HepG2 (cell line): ENCODE measurements around the gene SAP25. TPM values are rescaled to one million over a fixed set of nuclear protein-coding genes. Genes with fewer than 3 reads are reported as not detected.

Experiments
- ATAC-seq: fragments of 200-7000 bp; cut with Tn5 transposase; 3 replicates; pipeline ENCODE4 v1.9.1; 2020; ENCODE audit warnings: mild to moderate bottlenecking, moderate library complexity
- BruUV-seq: library from RNA; stranded (reverse); fragments of 400-500 nt; replicated peaks from 2 replicates; lab custom pipeline; 2021; lab: Mats Ljungman, UMichigan
- CTCF ChIA-PET: fragments of 300-600 bp; formaldehyde crosslinking; extraction: SDS; loops from one replicate; lab custom pipeline; 2021; ENCODE audit warnings: low total read pairs, inconsistent platforms, low intra/inter-chr PET ratio; lab: Yijun Ruan, JAX
- POLR2A ChIA-PET: fragments of 350-600 bp; sonication (Branson Sonifier 250); formaldehyde crosslinking; loops from one replicate; lab custom pipeline; 2020; ENCODE audit warnings: antibody characterized with exemption, inconsistent platforms; lab: Yijun Ruan, JAX
- DNase-seq: peaks from one replicate; pipeline ENCODE4 v3.0.0-alpha.2; 2015; ENCODE audit warnings: low spot score
- FAIRE-seq: peaks from 3 replicates; lab custom pipeline; 2011; peaks lifted over from hg19 to GRCh38; lab: Jason Lieb, UNC
- H2AFZ ChIP-seq: one replicate; pipeline ENCODE4 v1.6.1; 2011; ENCODE audit warnings: low read length, inconsistent platforms
- H3K27ac ChIP-seq: fragments of 300-600 bp; 3 replicates; pipeline ENCODE4 v1.8.0; 2011; ENCODE audit warnings: mixed run types, mild to moderate bottlenecking, mixed read lengths, low read length, inconsistent platforms; ENCODE audit not compliant: insufficient read depth; ENCODE audit errors: extremely low read length
- H3K27me3 ChIP-seq, 2 experiments: fragments of 200-600 bp in 1 of 2; 2 replicates in 1 of 2; 3 replicates in 1 of 2; pipeline versions ENCODE4 v1.6.0 to v1.8.0; 2011; ENCODE audit warnings: low read length in 2 of 2, mild to moderate bottlenecking in 2 of 2, moderate library complexity in 2 of 2, inconsistent platforms in 1 of 2; ENCODE audit not compliant: insufficient read depth in 2 of 2, control insufficient read depth in 1 of 2
- H3K36me3 ChIP-seq, 2 experiments: fragments of 200-600 bp in 1 of 2; replicated peaks in 1 of 2; 2 replicates in 1 of 2; 3 replicates in 1 of 2; pipeline versions ENCODE4 v1.5.1 to v1.8.0; 2011; ENCODE audit warnings: low read length in 2 of 2, inconsistent platforms in 1 of 2; ENCODE audit not compliant: insufficient read depth in 2 of 2, control insufficient read depth in 1 of 2
- H3K4me1 ChIP-seq: 2 replicates; pipeline ENCODE4 v1.5.1; 2012; ENCODE audit warnings: low read length, inconsistent platforms; ENCODE audit not compliant: insufficient read depth
- H3K4me2 ChIP-seq: 2 replicates; pipeline ENCODE4 v1.6.0; 2011; ENCODE audit warnings: low read depth, low read length, inconsistent platforms
- H3K4me3 ChIP-seq, 3 experiments: fragments of 200-600 bp in 1 of 3; sonication (generic), shearing (Covaris generic) in 1 of 3; replicated peaks in 1 of 3; 2 replicates each; pipeline ENCODE4 v1.5.1; 2011 to 2016; ENCODE audit warnings: low read length in 3 of 3, inconsistent platforms in 2 of 3, low read depth in 2 of 3, mild to moderate bottlenecking in 2 of 3, control low read depth in 1 of 3, mixed read lengths in 1 of 3; ENCODE audit not compliant: insufficient read depth in 1 of 3
- H3K79me2 ChIP-seq: one replicate; pipeline ENCODE4 v1.6.1; 2011; ENCODE audit warnings: low read length, inconsistent platforms; ENCODE audit not compliant: insufficient read depth
- H3K9ac ChIP-seq: 2 replicates; pipeline ENCODE4 v1.6.0; 2011; ENCODE audit warnings: mild to moderate bottlenecking, low read depth, low read length, inconsistent platforms; ENCODE audit not compliant: insufficient read depth
- H3K9me3 ChIP-seq: 2 replicates; pipeline ENCODE4 v1.5.1; 2012; ENCODE audit warnings: mild to moderate bottlenecking, low read length
- H4K20me1 ChIP-seq: 2 replicates; pipeline ENCODE4 v1.6.0; 2011; ENCODE audit warnings: inconsistent platforms, mild to moderate bottlenecking, low read length, moderate library complexity; ENCODE audit not compliant: insufficient read depth
- AGO2 ChIP-seq: fragments of 200-400 bp; formaldehyde crosslinking; optimal IDR thresholded peaks from 2 replicates; pipeline ENCODE3; 2017; ENCODE audit warnings: mild to moderate bottlenecking, low read depth, low read length, moderate library complexity
- ELF3 ChIP-seq: IDR thresholded peaks from 2 replicates; pipeline ENCODE4 v1.6.1; 2016; ENCODE audit warnings: missing genetic modification reagents, missing compliant biosample characterization
- FOXK1 ChIP-seq: sonication (generic); formaldehyde crosslinking; IDR thresholded peaks from 2 replicates; pipeline ENCODE4 v1.4.0; 2020; ENCODE audit warnings: low read depth, missing genetic modification reagents, borderline replicate concordance
- HNF4A ChIP-seq: sonication (generic); formaldehyde crosslinking; IDR thresholded peaks from 2 replicates; pipeline ENCODE4 v1.4.0; 2020; ENCODE audit warnings: missing genetic modification reagents
- MTA1 ChIP-seq: sonication (generic); formaldehyde crosslinking; IDR thresholded peaks from 2 replicates; pipeline ENCODE4 v1.4.0; 2020; ENCODE audit warnings: missing genetic modification reagents, mild to moderate bottlenecking, borderline replicate concordance
- POLR2A ChIP-seq, 2 experiments: IDR thresholded peaks; 2 replicates each; pipeline ENCODE4 v1.6.1; 2011; ENCODE audit warnings: low read depth in 2 of 2, low read length in 2 of 2, mild to moderate bottlenecking in 1 of 2, moderate library complexity in 1 of 2; ENCODE audit not compliant: insufficient read depth in 1 of 2
- ZNF331 ChIP-seq: sonication (generic); formaldehyde crosslinking; IDR thresholded peaks from 2 replicates; pipeline ENCODE4 v1.4.0; 2020; ENCODE audit warnings: missing genetic modification reagents
- ZNF510 ChIP-seq: sonication (generic); formaldehyde crosslinking; IDR thresholded peaks from 2 replicates; pipeline ENCODE4 v1.4.0; 2020; ENCODE audit warnings: low read depth, mild to moderate bottlenecking, missing genetic modification reagents
- WGBS: methylation state at CpG from one replicate; pipeline ENCODE4 v1.1.6; 2017; ENCODE audit warnings: low lambda C conversion rate; 5-methylcytosine and 5-hydroxymethylcytosine counted together
- in situ Hi-C: cut with HindIII; loops from 2 replicates; pipeline ENCODE4 v1.10.0; 2017; ENCODE audit warnings: low pct_unique_long_range_greater_than_20kb; ENCODE audit not compliant: extremely low pct_ligation_motif_present
- intact Hi-C: fragments of 100-400 bp; cut with micrococcal nuclease; formaldehyde crosslinking; loops from one replicate; pipeline ENCODE4 v1.10.0; 2022; ENCODE audit not compliant: unreplicated experiment
- polyA plus RNA-seq, 8 experiments: library from polyadenylated mRNA; depleted of rRNA in 3 of 8; stranded (reverse) in 7 of 8; unstranded in 1 of 8; fragments of >200 nt; fragmentation: Illumina TruSeq in 4 of 8; extraction: Trizol in 4 of 8; gene quantifications; 2 replicates each; pipeline versions ENCODE4 v1.2.1 to v1.2.3, GENCODE V29; 2011 to 2016; ENCODE audit warnings: low read depth in 4 of 8, missing spikeins in 1 of 8, mixed read lengths in 1 of 8; ENCODE audit not compliant: insufficient read depth in 1 of 8
- total RNA-seq, 5 experiments: library from RNA; depleted of rRNA; stranded (reverse); fragments of >200 nt; fragmentation: Illumina TruSeq; extraction: Trizol; gene quantifications; 2 replicates each; pipeline ENCODE4 v1.2.3, GENCODE V29; 2016; ENCODE audit warnings: low read depth in 1 of 5
- TF ChIP-seq, protein P1 (sequence below): sonication (generic); formaldehyde crosslinking; IDR thresholded peaks from 2 replicates; pipeline ENCODE4 v1.8.1; 2023; ENCODE audit warnings: mild to moderate bottlenecking, missing genetic modification reagents
- TF ChIP-seq, protein P2 (sequence below): sonication (generic); formaldehyde crosslinking; IDR thresholded peaks from 2 replicates; pipeline ENCODE4 v1.5.1; 2020; ENCODE audit warnings: missing genetic modification reagents, mild to moderate bottlenecking, borderline replicate concordance

SAP25 gene
- total and polyA plus RNA-seq, 2 of the 13 experiments (the other 11 are each of a cell fraction or from before 2014, with no cell fraction given): 0.15 to 0.20 TPM

DNA sequence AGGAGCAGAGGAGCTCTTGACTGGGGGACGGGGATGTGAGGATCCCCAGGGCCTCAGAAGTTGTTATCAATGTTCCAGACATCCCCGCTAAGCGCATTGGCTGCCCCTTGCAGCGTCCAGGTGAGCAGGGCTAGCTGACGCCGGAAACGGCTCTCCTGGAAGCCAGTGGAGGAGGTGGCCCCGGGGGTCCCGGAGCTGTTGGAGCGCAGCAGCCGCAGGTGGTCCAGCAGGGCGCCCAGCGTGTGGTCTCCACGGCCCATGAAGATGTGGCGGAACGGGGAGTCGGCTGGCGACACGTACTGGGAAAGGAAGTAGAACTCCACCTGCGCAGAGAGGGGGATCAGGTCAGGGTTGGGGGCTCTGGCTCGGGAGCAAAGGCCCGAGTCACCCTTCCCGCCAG, 47.1 kb upstream of the SAP25 start:
- no peaks in the 10 kb centered on the region for H4K20me1 ChIP-seq
- H3K9ac ChIP-seq: no peak overlapping the region
- no peak overlapping the region for H3K4me2 ChIP-seq
- POLR2A ChIA-PET: interaction anchor here (1.0 to 2.7 kb wide), 6 partner anchors 8 to 61 kb away, joined by 3 to 20 read pairs (median 4); partner anchors contain the start of genes FBXO24, LRCH4 and MOSPD3
- no peaks in the 10 kb centered on the region for H3K9me3 ChIP-seq
- H3K27me3 ChIP-seq: no peaks in the 10 kb centered on the region
- in situ Hi-C loops: no loop called here
- no peak overlapping the region for H3K4me3 ChIP-seq
- H3K4me1 ChIP-seq: peaks cover 21% of the 10 kb centered on the region
- no peak overlapping the region for H3K27ac ChIP-seq
- BruUV-seq: TSS peak; percentile 41
- H2AFZ ChIP-seq: no peak overlapping the region
- intact Hi-C loops: no loop called here
- 97% methylated on average over 20 of the region's 23 CpGs for WGBS
- ATAC-seq: no peak
- FAIRE-seq: no peak
- H3K79me2 ChIP-seq: no peaks in the 10 kb centered on the region
- DNase-seq: no peak
- TF ChIP-seq AGO2: peak; percentile 69
- peak; percentile 13; the same call in 1 of the 2 replicates for TF ChIP-seq MTA1 (CRISPR knock-in tag)
- 0 out of 4 replicates have a peak, but pooled peaks of 1 of the 2 experiments have one; percentile 19 for TF ChIP-seq POLR2A (IDR thresholded peaks at IDR 0.05; ENCODE audit: insufficient read depth in 1 of 2, low read depth in 2 of 2, low read length in 2 of 2)
- TF ChIP-seq ELF3 (CRISPR knock-in tag): no peak
- TF ChIP-seq, protein P1, sequence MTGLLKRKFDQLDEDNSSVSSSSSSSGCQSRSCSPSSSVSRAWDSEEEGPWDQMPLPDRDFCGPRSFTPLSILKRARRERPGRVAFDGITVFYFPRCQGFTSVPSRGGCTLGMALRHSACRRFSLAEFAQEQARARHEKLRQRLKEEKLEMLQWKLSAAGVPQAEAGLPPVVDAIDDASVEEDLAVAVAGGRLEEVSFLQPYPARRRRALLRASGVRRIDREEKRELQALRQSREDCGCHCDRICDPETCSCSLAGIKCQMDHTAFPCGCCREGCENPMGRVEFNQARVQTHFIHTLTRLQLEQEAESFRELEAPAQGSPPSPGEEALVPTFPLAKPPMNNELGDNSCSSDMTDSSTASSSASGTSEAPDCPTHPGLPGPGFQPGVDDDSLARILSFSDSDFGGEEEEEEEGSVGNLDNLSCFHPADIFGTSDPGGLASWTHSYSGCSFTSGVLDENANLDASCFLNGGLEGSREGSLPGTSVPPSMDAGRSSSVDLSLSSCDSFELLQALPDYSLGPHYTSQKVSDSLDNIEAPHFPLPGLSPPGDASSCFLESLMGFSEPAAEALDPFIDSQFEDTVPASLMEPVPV (CRISPR knock-in tag): no peak
- TF ChIP-seq ZNF331 (CRISPR knock-in tag): no peak
- no peak for TF ChIP-seq ZNF510 (CRISPR knock-in tag)
- TF ChIP-seq, protein P2, sequence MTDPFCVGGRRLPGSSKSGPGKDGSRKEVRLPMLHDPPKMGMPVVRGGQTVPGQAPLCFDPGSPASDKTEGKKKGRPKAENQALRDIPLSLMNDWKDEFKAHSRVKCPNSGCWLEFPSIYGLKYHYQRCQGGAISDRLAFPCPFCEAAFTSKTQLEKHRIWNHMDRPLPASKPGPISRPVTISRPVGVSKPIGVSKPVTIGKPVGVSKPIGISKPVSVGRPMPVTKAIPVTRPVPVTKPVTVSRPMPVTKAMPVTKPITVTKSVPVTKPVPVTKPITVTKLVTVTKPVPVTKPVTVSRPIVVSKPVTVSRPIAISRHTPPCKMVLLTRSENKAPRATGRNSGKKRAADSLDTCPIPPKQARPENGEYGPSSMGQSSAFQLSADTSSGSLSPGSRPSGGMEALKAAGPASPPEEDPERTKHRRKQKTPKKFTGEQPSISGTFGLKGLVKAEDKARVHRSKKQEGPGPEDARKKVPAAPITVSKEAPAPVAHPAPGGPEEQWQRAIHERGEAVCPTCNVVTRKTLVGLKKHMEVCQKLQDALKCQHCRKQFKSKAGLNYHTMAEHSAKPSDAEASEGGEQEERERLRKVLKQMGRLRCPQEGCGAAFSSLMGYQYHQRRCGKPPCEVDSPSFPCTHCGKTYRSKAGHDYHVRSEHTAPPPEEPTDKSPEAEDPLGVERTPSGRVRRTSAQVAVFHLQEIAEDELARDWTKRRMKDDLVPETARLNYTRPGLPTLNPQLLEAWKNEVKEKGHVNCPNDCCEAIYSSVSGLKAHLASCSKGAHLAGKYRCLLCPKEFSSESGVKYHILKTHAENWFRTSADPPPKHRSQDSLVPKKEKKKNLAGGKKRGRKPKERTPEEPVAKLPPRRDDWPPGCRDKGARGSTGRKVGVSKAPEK: no peak
- TF ChIP-seq HNF4A: no peak
- no peak for TF ChIP-seq FOXK1 (CRISPR knock-in tag)
- peaks cover 0 to 4% of the 10 kb centered on the region in 2 experiments; a peak in 1 of 5 replicates for H3K36me3 ChIP-seq
- CTCF ChIA-PET: no interaction called here
